ENCODE results near the gene ARL5A.

Gene ARL5A

GRCh38 chr2:151761687-151762086, 66.5 kb downstream of the ARL5A start:
- Histone ChIP-seq H3K4me3 (ENCODE audit: low read depth in 1 of 2, low read length in 2 of 2) (no peak overlapping the region), H3K36me3 (ENCODE audit: insufficient read depth, low read length) (no peaks in the 10 kb centered on the region), H3K4me1 (ENCODE audit: insufficient read depth, low read length) (peaks cover 6% of the 10 kb centered on the region), H3K27me3 (ENCODE audit: control insufficient read depth in 1 of 2, insufficient read depth in 2 of 2, low read length in 2 of 2) (no peaks in the 10 kb centered on the region), H3K9me3 (ENCODE audit: low read length) (no peaks in the 10 kb centered on the region), H3K9ac (ENCODE audit: low read length) (no peak overlapping the region), H3K27ac (ENCODE audit: low read depth, low read length) (no peak overlapping the region)

- no peaks in the 10 kb centered on the region for H3K9me3 ChIP-seq (ENCODE audit: low read length)
- H3K9ac ChIP-seq (ENCODE audit: low read length), result no peak overlapping the region
- no peaks in the 10 kb centered on the region for H3K27me3 ChIP-seq (ENCODE audit: control insufficient read depth in 1 of 2, insufficient read depth in 2 of 2, low read length in 2 of 2)
- no peaks in the 10 kb centered on the region for H3K36me3 ChIP-seq (ENCODE audit: insufficient read depth, low read length)
- H3K4me1 ChIP-seq (ENCODE audit: insufficient read depth, low read length), result peaks cover 6% of the 10 kb centered on the region
- H3K4me3 ChIP-seq (ENCODE audit: low read depth in 1 of 2, low read length in 2 of 2), result no peak overlapping the region
- no peak overlapping the region for H3K27ac ChIP-seq (ENCODE audit: low read depth, low read length)
Observed at GRCh38 chr2:151761193-151761592, 67.0 kb downstream of the ARL5A start.

GRCh38 chr2:151760139-151760650, 68.0 kb downstream of the ARL5A start:
- H3K36me3 ChIP-seq (ENCODE audit: insufficient read depth, low read length), result no peaks in the 10 kb centered on the region
- no peaks in the 10 kb centered on the region for H3K27me3 ChIP-seq (ENCODE audit: control insufficient read depth in 1 of 2, insufficient read depth in 2 of 2, low read length in 2 of 2)
- H3K4me1 ChIP-seq (ENCODE audit: insufficient read depth, low read length), result peaks cover 6% of the 10 kb centered on the region
- H3K27ac ChIP-seq (ENCODE audit: low read depth, low read length), result no peak overlapping the region
- H3K4me3 ChIP-seq (ENCODE audit: low read depth in 1 of 2, low read length in 2 of 2), result no peak overlapping the region
- no peak overlapping the region for H3K9ac ChIP-seq (ENCODE audit: low read length)
- no peaks in the 10 kb centered on the region for H3K9me3 ChIP-seq (ENCODE audit: low read length)

GRCh38 chr2:151758744-151759143, 69.5 kb downstream of the ARL5A start:
- Histone ChIP-seq H3K4me1 (ENCODE audit: insufficient read depth, low read length) (peaks cover 6% of the 10 kb centered on the region), H3K9me3 (ENCODE audit: low read length) (no peaks in the 10 kb centered on the region), H3K36me3 (ENCODE audit: insufficient read depth, low read length) (no peaks in the 10 kb centered on the region), H3K4me3 (ENCODE audit: low read depth in 1 of 2, low read length in 2 of 2) (no peak overlapping the region), H3K9ac (ENCODE audit: low read length) (no peak overlapping the region), H3K27me3 (ENCODE audit: control insufficient read depth in 1 of 2, insufficient read depth in 2 of 2, low read length in 2 of 2) (no peaks in the 10 kb centered on the region), H3K27ac (ENCODE audit: low read depth, low read length) (no peak overlapping the region)

DNA sequence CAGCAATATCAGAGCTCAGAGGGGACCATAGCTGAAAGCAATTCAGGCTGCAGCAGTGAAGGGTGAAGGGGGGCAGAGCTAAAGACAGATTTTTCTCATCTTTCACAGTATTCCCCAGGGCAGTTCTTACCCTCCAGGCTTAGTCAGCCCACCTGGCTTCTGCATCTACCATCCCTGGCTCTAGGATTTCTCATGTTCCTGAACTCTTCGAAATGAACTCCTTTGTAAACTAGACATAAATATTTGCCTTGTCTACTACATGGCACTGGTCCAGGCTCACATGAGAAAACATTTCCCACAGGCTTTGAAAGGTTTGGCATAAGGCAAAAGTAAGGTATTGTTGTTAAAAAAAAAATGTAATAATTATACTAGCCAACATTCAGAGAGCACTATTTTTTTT, 70.4 kb downstream of the ARL5A start:
- H3K27ac ChIP-seq (ENCODE audit: low read depth, low read length), result no peak overlapping the region
- no peaks in the 10 kb centered on the region for H3K27me3 ChIP-seq (ENCODE audit: control insufficient read depth in 1 of 2, insufficient read depth in 2 of 2, low read length in 2 of 2)

DNA sequence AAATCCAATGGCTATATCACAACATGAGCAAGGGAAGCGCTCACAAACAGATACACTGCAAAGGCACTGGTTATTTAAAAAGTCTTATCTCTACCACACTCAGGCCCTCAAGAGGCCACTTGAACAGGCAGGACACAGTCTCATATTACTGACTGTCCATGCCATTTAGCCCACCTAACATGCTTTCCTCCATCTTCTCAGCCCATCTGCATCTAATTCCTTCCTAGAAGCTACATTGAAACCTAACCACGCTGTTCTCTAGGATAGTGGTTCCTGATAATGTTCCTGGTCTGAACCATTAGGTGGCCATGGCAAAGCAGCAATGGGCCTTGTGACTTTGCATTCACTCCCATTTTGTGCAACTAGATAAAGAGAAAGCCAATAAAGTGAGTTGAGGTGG, 71.4 kb downstream of the ARL5A start:
- H3K4me3 ChIP-seq (ENCODE audit: low read depth in 1 of 2, low read length in 2 of 2), result no peak overlapping the region
- H3K27ac ChIP-seq (ENCODE audit: low read depth, low read length), result no peak overlapping the region
- peaks cover 6% of the 10 kb centered on the region for H3K4me1 ChIP-seq (ENCODE audit: insufficient read depth, low read length)
- H3K9me3 ChIP-seq (ENCODE audit: low read length), result no peaks in the 10 kb centered on the region
- no peak overlapping the region for H3K9ac ChIP-seq (ENCODE audit: low read length)
- no peaks in the 10 kb centered on the region for H3K36me3 ChIP-seq (ENCODE audit: insufficient read depth, low read length)
- H3K27me3 ChIP-seq (ENCODE audit: control insufficient read depth in 1 of 2, insufficient read depth in 2 of 2, low read length in 2 of 2), result no peaks in the 10 kb centered on the region

More for the DNA sequence above, 70.4 kb downstream of the ARL5A start:
- H3K4me1 ChIP-seq (ENCODE audit: insufficient read depth, low read length), result peaks cover 6% of the 10 kb centered on the region
- H3K36me3 ChIP-seq (ENCODE audit: insufficient read depth, low read length), result no peaks in the 10 kb centered on the region
- no peaks in the 10 kb centered on the region for H3K9me3 ChIP-seq (ENCODE audit: low read length)
- no peak overlapping the region for H3K9ac ChIP-seq (ENCODE audit: low read length)
- H3K4me3 ChIP-seq (ENCODE audit: low read depth in 1 of 2, low read length in 2 of 2), result no peak overlapping the region

GRCh38 chr2:151754253-151754897, 73.8 kb downstream of the ARL5A start:
- Histone ChIP-seq H3K36me3 (ENCODE audit: insufficient read depth, low read length) (no peaks in the 10 kb centered on the region), H3K9ac (ENCODE audit: low read length) (no peak overlapping the region), H3K9me3 (ENCODE audit: low read length) (no peaks in the 10 kb centered on the region), H3K4me3 (ENCODE audit: low read depth in 1 of 2, low read length in 2 of 2) (no peak overlapping the region), H3K27me3 (ENCODE audit: control insufficient read depth in 1 of 2, insufficient read depth in 2 of 2, low read length in 2 of 2) (no peaks in the 10 kb centered on the region), H3K4me1 (ENCODE audit: insufficient read depth, low read length) (peaks cover 6% of the 10 kb centered on the region), H3K27ac (ENCODE audit: low read depth, low read length) (no peak overlapping the region)

DNA sequence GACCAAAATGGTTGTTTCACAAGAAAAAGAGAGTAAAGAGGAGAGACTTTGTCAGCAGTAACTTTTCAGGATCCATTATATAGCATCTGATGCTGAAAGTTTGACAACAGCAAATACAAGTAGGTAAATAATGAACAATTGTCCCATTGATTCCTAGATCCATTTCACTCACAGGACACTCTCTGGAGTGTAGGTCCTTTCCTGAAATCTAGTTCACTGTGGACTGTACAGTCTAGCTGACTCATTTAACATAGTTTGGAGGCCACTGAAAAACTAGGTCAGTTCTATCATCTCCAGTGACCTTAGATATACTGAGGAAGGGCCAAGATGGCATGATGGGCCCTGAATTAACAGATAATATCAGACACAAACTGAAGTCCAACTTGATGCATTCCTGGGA, 74.7 kb downstream of the ARL5A start:
- H3K9ac ChIP-seq (ENCODE audit: low read length), result no peak overlapping the region
- H3K27ac ChIP-seq (ENCODE audit: low read depth, low read length), result no peak overlapping the region
- peaks cover 6% of the 10 kb centered on the region for H3K4me1 ChIP-seq (ENCODE audit: insufficient read depth, low read length)
- no peak overlapping the region for H3K4me3 ChIP-seq (ENCODE audit: low read depth in 1 of 2, low read length in 2 of 2)
- H3K9me3 ChIP-seq (ENCODE audit: low read length), result no peaks in the 10 kb centered on the region
- no peaks in the 10 kb centered on the region for H3K27me3 ChIP-seq (ENCODE audit: control insufficient read depth in 1 of 2, insufficient read depth in 2 of 2, low read length in 2 of 2)
- H3K36me3 ChIP-seq (ENCODE audit: insufficient read depth, low read length), result no peaks in the 10 kb centered on the region
